K562 (cell line): ENCODE results near the gene RABL2A. TPM values are rescaled to one million over a fixed set of nuclear protein-coding genes. Genes with fewer than 3 reads are reported as not detected.
A peak's percentile ranks its signal among the peaks of the same experiment; 100 is the strongest.
"Not testable (repeated sequence)": the region's sequence is repeated elsewhere in the genome, so short reads cannot be mapped to it uniquely, and the experiment has no call there.

Experiments
- ARID2 ChIP-seq: fragments of 450-650 bp; IDR thresholded peaks from 2 replicates; pipeline ENCODE4 v1.6.1; 2017; ENCODE audit warnings: antibody characterized with exemption, mild to moderate bottlenecking
- ATF4 ChIP-seq: fragments of 450-650 bp; formaldehyde crosslinking; IDR thresholded peaks from 2 replicates; pipeline ENCODE4 v1.4.0; 2022; ENCODE audit warnings: mild to moderate bottlenecking, moderate library complexity
- ATF7 ChIP-seq: fragments of 450-650 bp; IDR thresholded peaks from 2 replicates; pipeline ENCODE4 v1.7.1; 2014; ENCODE audit warnings: mild to moderate bottlenecking, moderate library complexity
- CC2D1A ChIP-seq: fragments of 450-650 bp; IDR thresholded peaks from 2 replicates; pipeline ENCODE4 v1.6.1; 2017; ENCODE audit warnings: mild to moderate bottlenecking
- CTCFL ChIP-seq: IDR thresholded peaks from 2 replicates; pipeline ENCODE4 v1.6.1; 2011; ENCODE audit warnings: borderline replicate concordance, low read depth, mild to moderate bottlenecking, moderate library complexity, low read length; ENCODE audit not compliant: insufficient read depth, poor library complexity, severe bottlenecking
- ETV5 ChIP-seq: sonication (generic); formaldehyde crosslinking; IDR thresholded peaks from 2 replicates; pipeline ENCODE4 v1.4.0; 2020; ENCODE audit warnings: low read depth, mild to moderate bottlenecking, missing genetic modification reagents
- GATAD2B ChIP-seq: fragments of 450-650 bp; IDR thresholded peaks from 2 replicates; pipeline ENCODE4 v1.6.1; 2017; ENCODE audit warnings: mild to moderate bottlenecking, borderline replicate concordance
- HEY1 ChIP-seq: fragments of 250-450 bp; sonication (Bioruptor Pico); IDR thresholded peaks from 2 replicates; pipeline ENCODE4 v1.5.0; 2020; ENCODE audit warnings: mild to moderate bottlenecking, moderate library complexity, borderline replicate concordance
- IRF2 ChIP-seq: sonication (generic); formaldehyde crosslinking; IDR thresholded peaks from 2 replicates; pipeline ENCODE4 v1.8.1; 2022; ENCODE audit warnings: mild to moderate bottlenecking, missing genetic modification reagents
- JUND ChIP-seq, 2 experiments: IDR thresholded peaks; 2 replicates in 1 of 2; 3 replicates in 1 of 2; pipeline ENCODE4 v1.6.1; 2011; ENCODE audit warnings: borderline replicate concordance in 2 of 2, low read depth in 2 of 2, low read length in 2 of 2, improper control_type of control experiment in 1 of 2, missing biosample characterization in 1 of 2, missing genetic modification characterization in 1 of 2, missing genetic modification reagents in 1 of 2
- NCOR1 ChIP-seq: fragments of 450-650 bp; IDR thresholded peaks from 2 replicates; pipeline ENCODE4 v1.6.1; 2016; ENCODE audit warnings: mild to moderate bottlenecking, moderate library complexity
- NONO ChIP-seq, 2 experiments: fragments of 200-400 bp in 1 of 2; fragments of 450-650 bp in 1 of 2; formaldehyde crosslinking in 1 of 2; IDR thresholded peaks; 2 replicates each; pipeline ENCODE4 v1.6.1; 2017; ENCODE audit warnings: low read depth in 2 of 2, mild to moderate bottlenecking in 2 of 2, moderate library complexity in 2 of 2, low read length in 1 of 2
- POLR2AphosphoS5 ChIP-seq: IDR thresholded peaks from 2 replicates; pipeline ENCODE4 v1.6.1; 2011; ENCODE audit warnings: mild to moderate bottlenecking, low read depth, low read length, moderate library complexity; ENCODE audit not compliant: control insufficient read depth, insufficient read depth
- TBL1XR1 ChIP-seq, 2 experiments: IDR thresholded peaks; 2 replicates each; pipeline ENCODE4 v1.6.1; 2012; ENCODE audit warnings: improper control_type of control experiment in 2 of 2, low read length in 2 of 2, mild to moderate bottlenecking in 1 of 2
- ZNF445 ChIP-seq: fragments of 250-450 bp; sonication (Bioruptor Pico); IDR thresholded peaks from 2 replicates; pipeline ENCODE4 v1.4.0; 2020; ENCODE audit warnings: low read depth, mild to moderate bottlenecking, moderate library complexity
- polyA plus RNA-seq, 8 experiments: library from polyadenylated mRNA; depleted of rRNA in 4 of 8; stranded (reverse) in 5 of 8; unstranded in 3 of 8; fragments of >200 nt; fragmentation: Nextera tagmentation in 2 of 8; fragmentation: Illumina TruSeq in 1 of 8; extraction: Ambion mirVana in 2 of 8; extraction: Trizol in 1 of 8; gene quantifications; 2 replicates each; pipeline versions ENCODE4 v1.2.1 to v1.2.3, GENCODE V29; 2011 to 2014; ENCODE audit warnings: inconsistent platforms in 1 of 8, missing spikeins in 1 of 8
- total RNA-seq, 7 experiments: library from RNA; depleted of rRNA in 6 of 7; stranded (reverse); fragments of >200 nt in 6 of 7; fragmentation: Illumina TruSeq in 2 of 7; extraction: Trizol in 2 of 7; gene quantifications; 2 replicates each; pipeline versions ENCODE4 v1.2.1 to v1.2.3, GENCODE V29; 2011 to 2021; ENCODE audit warnings: low replicate concordance in 1 of 7
- TF ChIP-seq, protein P1 (sequence below): sonication (generic); formaldehyde crosslinking; IDR thresholded peaks from 2 replicates; pipeline ENCODE4 v1.8.0; 2022; ENCODE audit warnings: mild to moderate bottlenecking, missing genetic modification reagents
- TF ChIP-seq, protein P2 (sequence below), 2 experiments: fragments of 450-650 bp; IDR thresholded peaks; 2 replicates each; pipeline ENCODE4 v1.6.1; 2016

RABL2A gene
- total and polyA plus RNA-seq, 9 of the 15 experiments (the other 6 are each of a cell fraction or from before 2014, with no cell fraction given): 0.27 to 5.8 (median 3.2) TPM

DNA sequence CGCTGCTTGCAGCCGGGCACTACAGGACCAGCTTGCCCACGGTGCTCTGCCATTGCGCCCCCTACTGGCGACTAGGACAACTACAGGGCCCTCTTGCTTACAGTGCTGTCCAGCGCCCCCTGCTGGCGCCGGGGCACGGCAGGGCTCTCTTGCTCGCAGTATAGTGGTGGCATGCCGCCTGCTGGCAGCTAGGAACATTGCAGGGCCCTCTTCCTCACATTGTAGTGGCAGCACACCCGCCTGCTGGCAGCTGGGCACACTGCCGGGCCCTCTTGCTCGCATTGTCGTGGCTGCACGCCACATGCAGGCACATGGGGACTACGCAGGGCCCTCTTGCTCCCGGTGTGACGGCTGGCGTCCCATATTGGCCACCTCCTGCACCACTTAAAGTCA lies 23.0 kb upstream of the RABL2A start (continued):
- TF ChIP-seq HEY1 (CRISPR knock-in tag): 0 out of 2 replicates have a peak, but pooled peaks have one; percentile 31
- peak; percentile 90 for TF ChIP-seq CTCFL
- TF ChIP-seq, protein P1, sequence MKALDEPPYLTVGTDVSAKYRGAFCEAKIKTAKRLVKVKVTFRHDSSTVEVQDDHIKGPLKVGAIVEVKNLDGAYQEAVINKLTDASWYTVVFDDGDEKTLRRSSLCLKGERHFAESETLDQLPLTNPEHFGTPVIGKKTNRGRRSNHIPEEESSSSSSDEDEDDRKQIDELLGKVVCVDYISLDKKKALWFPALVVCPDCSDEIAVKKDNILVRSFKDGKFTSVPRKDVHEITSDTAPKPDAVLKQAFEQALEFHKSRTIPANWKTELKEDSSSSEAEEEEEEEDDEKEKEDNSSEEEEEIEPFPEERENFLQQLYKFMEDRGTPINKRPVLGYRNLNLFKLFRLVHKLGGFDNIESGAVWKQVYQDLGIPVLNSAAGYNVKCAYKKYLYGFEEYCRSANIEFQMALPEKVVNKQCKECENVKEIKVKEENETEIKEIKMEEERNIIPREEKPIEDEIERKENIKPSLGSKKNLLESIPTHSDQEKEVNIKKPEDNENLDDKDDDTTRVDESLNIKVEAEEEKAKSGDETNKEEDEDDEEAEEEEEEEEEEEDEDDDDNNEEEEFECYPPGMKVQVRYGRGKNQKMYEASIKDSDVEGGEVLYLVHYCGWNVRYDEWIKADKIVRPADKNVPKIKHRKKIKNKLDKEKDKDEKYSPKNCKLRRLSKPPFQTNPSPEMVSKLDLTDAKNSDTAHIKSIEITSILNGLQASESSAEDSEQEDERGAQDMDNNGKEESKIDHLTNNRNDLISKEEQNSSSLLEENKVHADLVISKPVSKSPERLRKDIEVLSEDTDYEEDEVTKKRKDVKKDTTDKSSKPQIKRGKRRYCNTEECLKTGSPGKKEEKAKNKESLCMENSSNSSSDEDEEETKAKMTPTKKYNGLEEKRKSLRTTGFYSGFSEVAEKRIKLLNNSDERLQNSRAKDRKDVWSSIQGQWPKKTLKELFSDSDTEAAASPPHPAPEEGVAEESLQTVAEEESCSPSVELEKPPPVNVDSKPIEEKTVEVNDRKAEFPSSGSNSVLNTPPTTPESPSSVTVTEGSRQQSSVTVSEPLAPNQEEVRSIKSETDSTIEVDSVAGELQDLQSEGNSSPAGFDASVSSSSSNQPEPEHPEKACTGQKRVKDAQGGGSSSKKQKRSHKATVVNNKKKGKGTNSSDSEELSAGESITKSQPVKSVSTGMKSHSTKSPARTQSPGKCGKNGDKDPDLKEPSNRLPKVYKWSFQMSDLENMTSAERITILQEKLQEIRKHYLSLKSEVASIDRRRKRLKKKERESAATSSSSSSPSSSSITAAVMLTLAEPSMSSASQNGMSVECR: peak; percentile 67
- TF ChIP-seq NCOR1: peak; percentile 51
- TF ChIP-seq POLR2AphosphoS5: peak; percentile 47; the same call in 1 of the 2 replicates
- 0 out of 2 replicates have a peak, but pooled peaks have one; percentile 72 for TF ChIP-seq ZNF445
- 0 out of 2 replicates have a peak, but pooled peaks have one; percentile 46 for TF ChIP-seq IRF2 (CRISPR knock-in tag)
- TF ChIP-seq, protein P2, sequence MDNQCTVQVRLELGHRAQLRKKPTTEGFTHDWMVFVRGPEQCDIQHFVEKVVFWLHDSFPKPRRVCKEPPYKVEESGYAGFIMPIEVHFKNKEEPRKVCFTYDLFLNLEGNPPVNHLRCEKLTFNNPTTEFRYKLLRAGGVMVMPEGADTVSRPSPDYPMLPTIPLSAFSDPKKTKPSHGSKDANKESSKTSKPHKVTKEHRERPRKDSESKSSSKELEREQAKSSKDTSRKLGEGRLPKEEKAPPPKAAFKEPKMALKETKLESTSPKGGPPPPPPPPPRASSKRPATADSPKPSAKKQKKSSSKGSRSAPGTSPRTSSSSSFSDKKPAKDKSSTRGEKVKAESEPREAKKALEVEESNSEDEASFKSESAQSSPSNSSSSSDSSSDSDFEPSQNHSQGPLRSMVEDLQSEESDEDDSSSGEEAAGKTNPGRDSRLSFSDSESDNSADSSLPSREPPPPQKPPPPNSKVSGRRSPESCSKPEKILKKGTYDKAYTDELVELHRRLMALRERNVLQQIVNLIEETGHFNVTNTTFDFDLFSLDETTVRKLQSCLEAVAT (IDR thresholded peaks at IDR 0.05): peak in 1 of 2 experiments; percentile 97; a peak in 2 of 4 replicates
- peak in 1 of 2 experiments; percentile 56; a peak in 1 of 4 replicates for TF ChIP-seq TBL1XR1 (IDR thresholded peaks at IDR 0.05; ENCODE audit: low read length in 2 of 2)
- peak; percentile 46; the same call in 1 of the 2 replicates for TF ChIP-seq JUND (IDR thresholded peaks at IDR 0.05; ENCODE audit: borderline replicate concordance, low read depth, low read length)
- not testable (repeated sequence) for TF ChIP-seq JUND (tag; IDR thresholded peaks at IDR 0.05; ENCODE audit: borderline replicate concordance, low read depth, low read length)
- peak; percentile 51; the same call in 1 of the 2 replicates for TF ChIP-seq GATAD2B
- 0 out of 2 replicates have a peak, but pooled peaks have one; percentile 62 for TF ChIP-seq ETV5 (CRISPR knock-in tag)
- peak; percentile 41; the same call in 1 of the 2 replicates for TF ChIP-seq ATF7
- 0 out of 2 replicates have a peak, but pooled peaks have one; percentile 16 for TF ChIP-seq ARID2
- TF ChIP-seq CC2D1A: peak; percentile 55; the same call in 1 of the 2 replicates
- 0 out of 2 replicates have a peak, but pooled peaks have one; percentile 12 for TF ChIP-seq ATF4 (CRISPR knock-in tag)
- TF ChIP-seq NONO (IDR thresholded peaks at IDR 0.05; ENCODE audit: low read depth in 2 of 2, low read length in 1 of 2): peak in 1 of 2 experiments; percentile 87; a peak in 1 of 4 replicates
